Head of caudate nucleus (tissue), 42 donors: Measurements from ENCODE around the gene GP1BB.

Experiments
- DNase-seq, 42 donors: peaks; one replicate each; pipeline versions ENCODE4 v3.0.0 to v3.0.0-alpha.2; 2020 to 2021; ENCODE audit warnings: mixed read lengths in 7 of 42
- intact Hi-C: fragments of 100-400 bp; cut with DNase I; formaldehyde crosslinking; loops from one replicate; pipeline ENCODE4 v1.15.0; 2022

Gene GP1BB

DNA sequence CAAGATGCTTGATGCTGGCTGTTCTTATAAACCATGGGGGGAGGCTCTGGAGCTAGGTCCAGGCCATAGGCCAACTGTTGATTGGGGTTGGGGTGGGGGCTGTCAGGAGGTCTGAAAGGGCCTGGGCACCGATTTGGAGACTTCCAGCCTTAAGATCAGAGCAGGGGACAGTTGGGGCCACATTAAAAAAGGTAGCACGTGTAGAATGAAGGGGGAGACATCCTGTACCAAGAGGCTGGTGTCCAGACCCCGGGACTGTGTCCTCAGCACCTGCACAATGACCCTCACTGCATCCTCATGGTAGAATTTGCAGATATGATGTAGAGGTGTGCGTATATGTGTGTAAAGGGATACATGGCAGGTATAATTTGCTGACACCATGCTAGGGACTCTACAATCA is 24.8 kb downstream of the GP1BB start:
- intact Hi-C loops: no loop called here
- DNase-seq: no peak

DNA sequence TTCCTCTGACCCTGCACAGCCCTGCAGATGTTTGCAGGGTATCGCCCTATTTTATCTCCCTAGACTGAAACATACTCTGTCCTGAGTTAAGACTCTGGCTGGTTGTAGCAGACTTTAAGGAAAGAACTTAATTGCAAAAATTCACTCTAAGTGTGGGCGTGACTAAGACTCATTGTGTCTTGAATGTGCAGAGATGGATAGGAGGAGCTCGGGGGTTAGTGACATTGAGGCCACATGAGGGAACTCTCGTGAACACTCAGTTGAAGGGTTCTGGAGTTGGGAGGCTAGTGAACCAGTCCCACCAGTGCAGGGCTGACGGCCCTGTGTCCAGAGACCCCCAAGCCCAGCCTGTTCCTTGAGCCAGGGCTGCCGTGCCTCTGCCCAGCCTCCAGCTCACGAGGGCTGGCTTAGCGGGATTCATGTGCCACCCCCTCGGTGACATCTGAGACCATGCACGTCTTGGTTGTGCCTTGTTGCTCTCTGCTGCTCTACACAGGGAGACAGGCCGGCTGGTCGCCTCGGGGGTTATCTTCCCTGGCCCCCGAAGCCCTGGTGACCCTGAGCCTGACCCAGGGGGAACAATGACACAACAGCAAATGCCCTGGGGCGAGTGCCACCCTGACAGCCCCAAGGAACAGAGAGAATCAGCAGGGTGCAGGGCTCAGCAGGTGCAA is 25.8 kb downstream of the GP1BB start:
- DNase-seq: no peak
- intact Hi-C loops: no loop called here

DNA sequence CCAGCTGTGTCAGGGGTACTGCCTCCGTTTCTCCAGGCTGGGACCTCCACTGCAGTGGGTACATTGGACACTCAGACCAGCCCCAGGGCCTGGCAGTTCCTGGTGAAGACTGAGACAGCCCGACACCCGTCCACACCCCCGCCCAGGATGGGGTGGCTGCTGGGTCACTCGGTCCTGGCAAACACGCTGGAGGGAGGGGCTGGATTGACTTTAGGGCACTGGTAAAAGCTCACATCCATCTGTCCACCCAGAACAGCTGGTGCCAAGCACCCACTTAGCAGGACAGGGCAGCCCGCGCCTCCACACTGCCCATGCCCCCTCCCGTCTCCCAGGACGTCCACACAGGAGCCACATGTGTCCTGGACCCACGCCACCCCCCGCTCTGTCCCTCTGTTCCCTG is 26.5 kb downstream of the GP1BB start:
- intact Hi-C loops: no loop called here
- no peak for DNase-seq

DNA sequence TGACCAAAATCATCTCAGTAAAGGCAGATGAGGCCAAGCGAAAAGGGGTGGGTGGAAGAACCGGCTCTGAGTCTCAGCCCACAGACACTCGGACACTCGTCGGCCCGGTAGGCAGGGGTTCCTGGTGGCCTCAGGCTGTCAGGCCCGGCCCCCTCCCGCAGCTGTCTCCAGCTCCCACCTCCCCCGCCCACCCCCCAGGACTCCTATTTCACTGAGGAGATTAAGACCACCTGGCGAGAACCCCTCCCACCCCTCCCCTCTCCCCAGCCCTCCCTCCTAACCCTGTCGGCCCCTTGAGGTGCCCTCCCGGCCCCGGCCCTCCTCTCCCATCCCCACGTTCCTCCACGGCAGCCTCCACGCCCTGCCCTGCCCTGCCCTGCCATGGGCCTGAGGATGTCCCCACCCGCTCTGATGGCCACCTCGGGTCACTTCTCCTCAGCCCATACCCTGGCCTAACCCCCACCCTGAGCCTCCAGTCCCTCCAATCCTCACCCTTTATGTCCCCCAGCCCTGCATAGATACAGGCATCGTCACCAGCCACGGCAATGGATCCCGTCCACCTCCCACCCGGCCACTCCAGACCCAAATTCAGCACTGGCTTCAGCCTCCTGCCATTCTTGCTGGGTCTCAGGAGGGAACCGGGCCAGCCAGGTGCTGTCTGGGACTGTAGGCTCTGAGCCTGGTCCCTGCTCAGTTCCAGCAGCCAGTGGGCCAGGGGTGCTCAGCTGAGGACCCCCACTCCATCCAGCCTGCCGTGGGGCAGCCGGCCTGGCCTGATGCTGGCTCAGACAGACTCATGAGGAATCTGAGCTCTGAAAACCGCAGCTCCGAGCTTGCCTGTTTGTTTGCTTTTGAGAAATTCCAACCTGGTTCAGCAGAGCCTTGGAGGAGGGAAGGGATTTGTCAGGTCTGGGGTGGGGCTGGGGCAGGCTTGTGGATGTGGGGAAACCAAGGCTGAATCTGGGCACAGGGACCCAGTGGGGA is 27.5 kb downstream of the GP1BB start:
- intact Hi-C loops: no loop called here

DNA sequence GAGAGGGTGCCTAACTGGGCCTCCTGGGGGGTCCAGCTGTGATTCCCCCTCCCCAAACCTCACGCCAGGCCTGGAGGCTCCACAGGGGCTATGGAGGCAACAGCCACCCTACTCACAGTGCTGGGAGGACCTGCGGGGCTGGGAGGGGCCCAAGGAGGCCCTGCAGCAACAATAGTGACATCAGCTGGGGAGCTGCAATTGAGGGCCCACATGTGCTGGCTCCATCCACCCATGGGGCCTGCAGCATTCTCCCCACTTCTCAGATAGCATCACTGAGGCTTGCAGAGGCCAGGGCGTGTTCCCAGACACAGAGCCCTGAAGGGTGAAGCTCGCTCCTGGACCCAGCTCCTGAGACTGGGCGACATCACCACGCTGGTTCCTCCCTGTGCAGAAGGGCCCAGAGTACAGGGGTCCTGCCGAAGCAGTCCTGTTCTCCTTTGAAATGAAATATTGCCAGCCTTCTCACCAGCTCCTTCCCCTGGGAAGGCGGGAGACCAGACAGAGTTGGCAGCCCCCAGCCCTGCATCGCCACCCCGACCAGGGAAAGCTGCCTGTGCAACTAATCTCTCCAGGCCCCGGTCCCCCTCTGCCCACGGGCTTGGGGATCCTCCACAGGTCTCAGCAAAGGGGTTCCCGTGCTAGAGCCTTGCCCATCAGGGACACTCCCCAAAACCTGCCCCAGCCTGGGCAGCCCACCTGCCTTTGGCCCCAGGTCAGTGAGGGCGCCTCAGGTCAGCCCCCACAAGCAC is 28.3 kb downstream of the GP1BB start:
- DNase-seq: no peak
- intact Hi-C loops: no loop called here

More for the DNA sequence above, 27.5 kb downstream of the GP1BB start:
- DNase-seq: no peak

DNA sequence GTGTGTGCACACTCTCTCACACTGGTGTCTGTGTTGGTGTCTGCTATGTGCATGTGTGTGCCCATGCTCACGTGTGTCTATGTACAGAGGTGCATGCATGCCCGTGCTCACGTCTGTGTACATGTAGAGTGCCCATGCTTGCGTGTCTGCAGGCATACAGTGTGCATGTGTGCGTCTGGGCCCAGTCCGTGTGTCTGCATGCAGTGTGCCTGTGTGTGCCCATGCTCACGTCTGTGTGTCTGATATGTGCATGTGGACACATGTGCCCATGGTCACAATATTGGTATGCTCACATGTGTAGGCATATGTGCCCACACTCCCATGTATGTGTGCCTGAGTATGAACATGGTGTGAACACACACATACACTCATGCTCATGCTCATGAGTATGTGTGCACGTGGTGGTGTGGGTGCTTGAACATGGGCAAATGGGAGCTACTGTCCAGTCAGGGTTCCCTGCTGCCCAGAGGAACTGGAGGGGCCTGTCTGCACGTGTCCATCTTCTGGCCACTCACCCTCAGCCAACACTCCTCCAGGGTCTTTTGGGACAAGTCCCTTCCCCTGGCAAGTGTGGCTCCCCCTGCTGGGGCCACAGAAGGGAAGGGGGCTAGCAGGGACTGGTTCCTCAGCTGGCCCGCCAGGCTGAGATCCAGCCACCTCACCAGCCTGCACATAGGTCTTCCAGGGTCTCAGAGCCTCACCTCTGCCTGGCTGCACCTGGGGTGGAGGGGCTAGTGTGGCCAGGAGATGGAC is 29.9 kb downstream of the GP1BB start:
- intact Hi-C loops: no loop called here
- no peak for DNase-seq

DNA sequence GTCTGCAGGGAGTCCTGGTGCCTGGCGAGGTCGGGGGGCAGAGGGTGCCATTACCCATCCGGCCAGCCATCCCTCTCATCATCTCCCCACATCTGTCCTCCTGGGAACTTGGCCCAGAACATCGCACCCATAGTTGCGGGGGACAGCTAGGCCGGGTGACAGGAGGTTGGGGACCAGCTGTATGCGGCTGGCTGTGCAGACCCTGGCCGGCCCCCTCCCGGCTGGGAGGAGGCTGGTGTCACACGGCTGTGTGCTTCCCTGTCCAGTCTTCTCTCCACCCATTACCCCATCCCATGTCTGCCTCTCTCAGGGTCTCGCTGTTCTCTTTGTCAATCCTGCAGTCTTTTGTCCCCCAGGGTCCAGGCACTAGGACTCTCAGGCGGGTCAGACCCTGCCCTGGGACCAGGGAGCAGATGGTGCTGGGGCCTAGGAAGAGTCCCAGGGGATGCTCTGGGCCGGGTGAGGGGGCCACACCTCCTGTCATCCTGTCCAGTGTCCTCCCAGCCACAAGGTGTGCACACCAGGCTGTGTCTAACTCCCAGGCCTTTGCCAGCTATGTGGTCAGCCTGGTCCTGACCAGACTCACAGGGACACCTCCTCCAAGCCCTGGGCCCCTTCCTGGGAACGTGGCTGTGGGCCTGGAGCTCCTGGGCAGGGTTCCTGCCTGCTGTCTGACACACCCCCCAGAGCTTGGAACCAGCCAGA is 30.8 kb downstream of the GP1BB start:
- DNase-seq: no peak
- intact Hi-C loops: no loop called here

DNA sequence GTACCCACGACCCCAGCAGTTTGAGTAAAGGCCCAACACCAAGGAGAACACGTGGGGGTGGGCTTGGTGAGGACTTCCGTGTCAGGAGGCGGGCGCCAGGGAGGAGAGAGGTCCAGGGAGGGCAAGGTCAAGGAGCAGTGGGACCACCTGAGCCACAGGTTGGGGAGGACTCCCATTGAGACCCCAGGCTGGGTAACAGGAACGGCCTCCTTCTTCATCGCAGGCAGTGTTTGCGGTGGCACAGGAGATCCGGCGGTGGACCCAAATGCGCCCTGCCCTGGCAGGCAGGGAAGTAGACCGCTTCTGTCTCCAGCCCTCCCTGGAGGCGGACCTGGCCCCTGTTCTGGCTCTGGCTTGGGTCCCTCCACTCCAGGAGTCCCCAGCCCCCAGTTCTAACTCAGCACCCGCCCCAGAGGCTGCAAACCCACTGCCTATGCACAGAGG is 31.4 kb downstream of the GP1BB start:
- intact Hi-C loops: no loop called here
- DNase-seq: no peak

DNA sequence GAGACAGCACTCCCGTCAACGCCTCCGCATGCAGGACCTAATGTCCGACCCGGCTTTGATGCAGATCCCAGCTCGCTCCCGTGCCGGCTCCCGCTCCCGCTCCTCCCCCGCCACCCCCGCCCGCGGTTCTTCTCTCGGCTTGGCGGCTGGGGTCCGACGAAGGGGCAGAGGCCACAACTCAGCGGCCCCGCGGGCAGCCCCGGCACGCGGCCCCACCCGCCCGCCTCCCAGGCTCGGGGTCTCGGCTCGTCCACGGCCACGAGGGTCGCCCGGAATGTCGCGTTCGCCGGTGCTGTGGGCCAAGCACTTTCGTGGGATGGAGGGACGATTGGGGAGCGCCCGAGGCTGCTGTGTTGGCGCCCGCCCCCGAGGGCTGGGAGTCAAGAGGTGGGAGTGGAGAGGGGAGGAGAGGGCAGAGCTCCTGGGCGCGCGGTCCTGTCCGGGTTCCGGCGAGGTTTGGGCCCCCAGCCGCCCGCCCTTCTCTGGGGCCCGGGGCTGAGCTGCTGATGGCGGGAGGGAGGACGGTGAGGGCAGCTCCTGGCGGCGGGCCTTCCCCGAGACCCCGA is 31.9 kb downstream of the GP1BB start:
- DNase-seq: no peak
- intact Hi-C loops: no loop called here

DNA sequence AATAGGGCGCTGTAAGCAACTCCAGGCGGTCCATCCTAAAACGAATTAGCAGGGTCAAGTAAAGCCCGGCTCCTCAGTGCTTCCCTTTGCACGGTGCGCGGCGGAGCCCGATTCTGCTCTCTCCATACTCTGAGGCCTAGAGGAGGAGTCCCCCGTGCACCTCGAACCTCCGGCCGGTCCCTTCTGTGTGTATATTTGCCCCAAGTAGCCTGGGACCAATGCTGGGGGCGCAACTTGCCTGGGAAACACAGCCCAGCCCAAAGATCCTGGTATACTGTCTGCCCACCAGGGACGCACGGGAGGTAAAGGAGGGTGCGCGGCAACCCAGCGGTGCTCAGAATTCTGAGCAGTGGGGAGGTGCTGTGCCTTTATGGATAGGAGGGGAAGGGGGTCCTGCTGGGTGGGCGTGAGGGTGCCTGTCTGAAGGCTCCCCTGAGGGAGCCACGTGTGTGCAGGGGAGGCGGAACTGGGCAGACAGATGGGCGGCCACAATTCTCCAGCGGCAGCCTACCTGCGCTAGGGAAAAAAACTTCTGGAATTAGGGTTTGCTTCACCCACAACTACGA is 32.5 kb downstream of the GP1BB start:
- intact Hi-C loops: no loop called here
- no peak for DNase-seq

DNA sequence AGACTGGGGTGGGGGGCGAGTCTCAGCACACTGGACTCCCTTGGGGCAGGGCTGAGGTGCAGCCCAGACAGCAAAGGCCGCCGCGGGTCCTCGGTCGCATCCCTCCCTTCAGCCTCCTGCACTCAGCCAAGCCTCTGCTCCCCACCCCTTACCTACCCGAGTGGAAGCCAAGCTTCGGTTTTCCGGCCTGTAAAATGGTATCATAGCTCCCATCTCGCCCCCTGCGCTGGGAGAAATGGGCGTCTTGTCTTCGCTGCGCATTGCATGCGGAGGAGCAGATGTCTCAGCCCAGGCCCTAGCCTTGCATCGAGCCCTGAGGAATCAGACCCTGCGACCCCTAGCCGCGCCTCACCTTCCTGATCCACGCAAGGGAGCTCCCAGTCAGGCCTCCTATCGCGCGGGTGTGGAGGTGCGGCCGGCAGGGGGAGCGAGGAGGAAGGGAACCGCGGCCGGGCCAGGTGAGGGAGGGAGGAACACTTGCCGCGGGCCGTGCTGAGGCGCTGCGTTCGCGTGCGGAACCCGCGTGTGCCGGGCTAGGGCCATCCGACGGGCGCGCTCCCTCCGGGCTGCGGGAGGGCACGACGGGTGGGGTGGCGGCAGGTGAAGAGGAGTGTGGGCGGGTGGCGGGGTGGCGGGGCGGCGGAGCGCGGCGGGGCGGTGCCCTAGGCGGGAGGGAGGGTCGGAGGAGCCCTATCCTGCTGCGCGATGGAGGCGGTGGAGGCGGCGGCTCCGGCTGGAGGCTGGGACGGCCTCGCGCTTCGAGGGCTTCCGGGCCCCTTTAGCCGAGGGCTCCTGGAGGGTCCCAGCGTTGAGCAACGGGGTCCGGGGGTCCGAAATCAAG is 33.2 kb downstream of the GP1BB start:
- intact Hi-C loops: no loop called here
- DNase-seq: peak in 26 of 42 donors; percentile 9 to 58 (median 32)

DNA sequence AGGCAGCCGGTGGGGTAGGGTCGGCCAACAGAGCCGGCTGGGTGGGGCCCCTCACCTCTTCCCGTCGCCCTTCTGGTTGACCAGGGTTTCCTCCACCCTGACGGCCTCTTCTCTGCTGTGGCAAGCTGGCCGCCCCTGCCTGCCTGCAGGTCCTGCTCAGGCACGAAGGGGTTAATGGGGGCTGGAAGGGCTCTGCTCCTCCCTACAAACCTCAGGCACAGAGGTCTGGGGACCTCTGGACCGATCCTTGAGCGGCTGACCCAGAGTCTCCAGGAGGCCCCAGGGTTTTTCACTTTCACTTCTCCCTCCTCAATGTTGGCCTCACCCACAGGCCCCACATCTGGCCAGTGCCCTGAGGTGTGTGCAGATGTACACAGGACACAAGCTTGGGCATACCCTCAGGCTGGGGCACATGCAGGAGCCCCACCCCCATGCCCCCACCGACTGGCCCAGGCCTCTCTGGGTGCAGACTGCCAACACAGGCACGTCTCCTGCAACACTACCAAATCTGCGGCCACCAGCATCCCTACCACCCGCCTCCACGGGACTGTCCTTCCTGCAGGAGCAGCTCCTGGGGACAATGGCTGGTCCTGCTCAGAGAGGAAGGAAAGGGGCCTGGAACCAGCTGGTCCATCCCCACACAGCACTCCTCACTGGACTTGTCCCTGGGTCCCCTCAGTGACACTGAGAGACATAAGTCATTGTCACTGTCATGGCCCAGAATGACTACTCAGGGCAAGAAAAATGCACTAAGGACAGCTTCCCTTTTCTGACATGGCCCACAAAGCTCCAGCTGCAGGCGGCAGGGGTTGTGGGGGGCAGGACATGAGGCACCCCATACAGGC is 34.0 kb downstream of the GP1BB start:
- intact Hi-C loops: no loop called here
- DNase-seq: no peak

DNA sequence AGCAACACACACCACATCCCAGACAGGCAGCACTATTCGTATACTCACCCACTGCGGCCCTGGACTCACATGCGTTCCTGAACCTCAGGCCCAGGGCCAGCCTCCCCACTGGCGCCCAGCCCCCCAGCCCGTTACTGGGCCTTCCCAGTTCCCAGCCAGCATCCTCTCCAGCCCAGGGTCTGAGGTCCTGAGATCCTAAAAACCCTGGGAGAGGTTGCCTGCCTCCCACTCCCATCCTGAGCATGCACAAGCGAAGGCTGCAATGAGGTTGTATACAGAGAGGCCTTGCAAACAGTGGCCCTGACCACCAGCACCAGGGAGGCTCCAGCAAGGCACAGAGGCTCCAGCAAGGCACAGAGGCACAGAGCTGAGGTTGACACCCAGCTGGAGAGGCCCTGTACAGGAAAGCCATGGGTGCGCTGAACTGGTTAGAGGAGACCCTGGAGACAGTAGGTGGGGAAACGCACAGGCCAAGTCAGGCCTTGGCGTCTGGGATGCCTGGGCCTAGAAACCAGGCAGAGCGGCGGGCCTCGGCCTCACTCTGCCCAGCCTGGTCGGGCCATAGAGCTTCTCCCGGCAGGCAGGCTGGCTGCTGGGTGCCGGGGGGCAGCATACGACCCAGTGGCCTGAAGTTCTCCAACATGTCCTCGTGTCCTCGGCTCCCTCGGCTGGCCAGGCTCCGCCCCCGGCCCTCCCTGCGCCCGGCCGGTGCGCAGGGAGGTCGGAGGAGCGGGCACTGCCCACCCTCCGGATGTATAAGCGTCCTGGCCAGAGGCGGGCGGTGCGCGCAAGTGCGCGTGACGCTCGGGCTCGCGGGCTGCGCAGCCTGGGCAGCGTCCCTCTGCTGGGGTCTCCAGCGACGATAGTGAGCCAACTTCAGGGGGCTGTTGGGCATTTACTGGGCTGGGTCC is 34.9 kb downstream of the GP1BB start:
- DNase-seq: no peak
- intact Hi-C loops: no loop called here

DNA sequence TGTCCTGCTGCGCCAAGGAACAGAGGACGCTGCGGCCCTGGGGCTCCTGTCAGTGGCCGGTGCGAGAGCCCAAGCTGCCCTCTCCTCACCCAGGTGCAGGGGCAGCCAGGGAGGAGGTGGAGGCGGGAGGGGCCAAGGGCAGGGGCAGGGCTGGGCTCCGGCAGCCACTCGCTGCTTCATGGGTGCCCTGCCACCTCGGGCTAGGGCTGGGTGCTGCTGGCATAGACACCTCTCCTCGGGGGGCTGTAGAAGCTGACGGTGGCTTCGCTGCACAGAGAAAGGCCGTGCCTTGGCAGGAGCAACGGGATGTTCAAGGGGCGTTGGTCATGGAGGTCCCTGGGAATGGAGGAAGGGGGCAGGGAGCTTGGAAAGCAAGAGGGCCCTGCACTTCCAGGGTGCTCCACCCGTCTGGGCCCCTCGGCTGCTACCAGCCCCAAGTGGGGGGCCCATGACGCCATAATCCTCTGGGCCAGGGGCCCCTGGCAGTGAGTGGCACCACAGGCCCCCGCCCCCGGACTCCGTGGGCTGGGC is 35.6 kb downstream of the GP1BB start:
- intact Hi-C loops: no loop called here
- no peak for DNase-seq
